Lung (tissue), 12 donors: ENCODE measurements around the gene ITGA5. TPM values are rescaled to one million over a fixed set of nuclear protein-coding genes. Genes with fewer than 3 reads are reported as not detected.

ENCODE experiments used
- ATAC-seq: fragments of 200-7000 bp; cut with Tn5 transposase; one replicate; pipeline ENCODE4 v1.9.1; 2020; ENCODE audit warnings: moderate number of reproducible peaks; ENCODE audit not compliant: insufficient read depth, low FRiP score
- DNase-seq, 3 donors: peaks; one replicate each; pipeline ENCODE4 v3.0.0-alpha.2; 2013 to 2017
- H3K27ac ChIP-seq, 2 donors: one replicate each; pipeline ENCODE4 v1.5.1; 2013; ENCODE audit warnings: mild to moderate bottlenecking in 2 of 2, moderate library complexity in 2 of 2, control low read depth in 1 of 2, inconsistent platforms in 1 of 2, low read depth in 1 of 2, low read length in 1 of 2
- H3K27me3 ChIP-seq, 3 donors: one replicate each; pipeline ENCODE4 v1.5.1; 2013; ENCODE audit warnings: low read length in 2 of 3; ENCODE audit not compliant: control insufficient read depth in 3 of 3, insufficient read depth in 3 of 3
- H3K36me3 ChIP-seq, 4 donors: one replicate each; pipeline ENCODE4 v1.5.1; 2013; ENCODE audit warnings: low read length in 4 of 4, mild to moderate bottlenecking in 1 of 4, moderate library complexity in 1 of 4; ENCODE audit not compliant: control insufficient read depth in 4 of 4, insufficient read depth in 4 of 4
- H3K4me1 ChIP-seq, 5 donors: one replicate each; pipeline ENCODE4 v1.5.1; 2013; ENCODE audit warnings: low read length in 5 of 5, mild to moderate bottlenecking in 2 of 5, moderate library complexity in 1 of 5; ENCODE audit not compliant: control insufficient read depth in 5 of 5, insufficient read depth in 5 of 5
- H3K4me3 ChIP-seq: one replicate; pipeline ENCODE4 v1.5.1; 2013; ENCODE audit warnings: mild to moderate bottlenecking, control low read depth, moderate library complexity
- H3K9ac ChIP-seq, 2 donors: one replicate each; pipeline ENCODE4 v1.5.1; 2013; ENCODE audit warnings: low read length in 2 of 2, control low read depth in 1 of 2; ENCODE audit not compliant: insufficient read depth in 1 of 2
- H3K9me3 ChIP-seq, 4 donors: one replicate each; pipeline ENCODE4 v1.5.1; 2013; ENCODE audit warnings: low read length in 3 of 4, mild to moderate bottlenecking in 1 of 4, moderate library complexity in 1 of 4; ENCODE audit not compliant: control insufficient read depth in 4 of 4, insufficient read depth in 3 of 4
- WGBS, 2 donors: extraction: QIAGEN DNeasy Blood & Tissue Kit; methylation state at CpG; one replicate each; pipeline ENCODE4 v1.1.7; 2013; 5-methylcytosine and 5-hydroxymethylcytosine counted together
- polyA plus RNA-seq, 2 donors: library from polyadenylated mRNA; stranded (reverse); fragments of 200-250 nt; gene quantifications; one replicate each; pipeline ENCODE4 v1.2.1, GENCODE V29; 2013
- total RNA-seq, 2 donors: library from RNA; depleted of rRNA in 1 of 2; stranded (reverse); fragments of >200 nt in 1 of 2; gene quantifications; one replicate each; pipeline ENCODE4 v1.2.1, GENCODE V29; 2014 to 2021
- TF ChIP-seq, protein P1 (sequence below): IDR thresholded peaks from 2 replicates; pipeline ENCODE4 v1.5.1; 2012; ENCODE audit warnings: mild to moderate bottlenecking; ENCODE audit errors: control extremely low read depth, extremely low read depth
- donor health status: control.
- donor health status: control.
- donor health status: Bipolar disorder and iron deficiency.
- donor health status: healthy.
- donor health status: DM: yes; HTN: yes; CAD: no.

Gene ITGA5
- total and polyA plus RNA-seq, 4 donors: 39.8 to 134 (median 101) TPM

DNA sequence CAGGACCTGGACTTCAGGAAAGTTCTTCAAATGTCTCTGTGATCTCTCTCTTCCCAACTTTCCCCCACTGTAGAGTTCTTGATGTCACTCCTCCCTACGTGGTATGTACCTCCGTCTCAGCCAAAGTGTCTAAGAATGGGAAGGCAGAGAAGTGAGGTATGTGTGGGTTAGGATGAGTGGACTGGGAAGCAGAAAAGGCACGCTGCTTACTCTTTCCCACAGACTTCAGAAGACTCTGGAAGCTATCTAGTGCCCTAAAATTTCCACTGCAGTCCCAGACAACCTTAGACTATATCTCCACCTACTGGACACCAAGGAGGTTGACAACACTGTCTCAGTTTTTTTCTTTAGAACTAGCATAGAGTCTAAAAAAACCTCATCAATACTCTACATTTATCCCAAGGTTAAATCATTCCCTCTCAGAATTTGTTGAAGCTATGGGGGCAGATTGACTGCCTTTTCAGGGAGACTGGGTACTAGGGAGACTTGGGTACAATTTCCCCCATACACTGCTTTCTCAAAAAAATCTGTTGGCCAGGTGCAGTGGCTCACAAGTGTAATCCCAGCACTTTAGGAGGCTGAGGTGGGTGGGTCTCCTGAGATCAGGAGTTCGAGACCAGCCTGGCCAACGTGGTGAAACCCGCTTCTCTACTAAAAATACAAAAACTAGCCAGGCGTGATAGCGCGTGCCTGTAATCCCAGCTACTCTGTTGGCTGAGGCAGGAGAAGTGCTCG, 20.6 kb upstream of the ITGA5 start:
- Histone ChIP-seq H3K27ac (no peak overlapping the region), H3K36me3 (no peaks in the 10 kb centered on the region), H3K4me1 (peaks cover 0 to 4% (median 0%) of the 10 kb centered on the region in 5 donors), H3K4me3 (no peak overlapping the region), H3K9ac (no peak overlapping the region), H3K27me3 (peaks cover 0 to 3% (median 0%) of the 10 kb centered on the region in 3 donors), H3K9me3 (no peaks in the 10 kb centered on the region)
- whole genome bisulfite sequencing, 2 donors: 45 to 51% methylated on average over 10 of the region's 10 CpGs
- DNase-seq: peak in 2 of 3 donors; percentile 73 to 78
- ATAC-seq: peak; percentile 86
- TF ChIP-seq, protein P1, sequence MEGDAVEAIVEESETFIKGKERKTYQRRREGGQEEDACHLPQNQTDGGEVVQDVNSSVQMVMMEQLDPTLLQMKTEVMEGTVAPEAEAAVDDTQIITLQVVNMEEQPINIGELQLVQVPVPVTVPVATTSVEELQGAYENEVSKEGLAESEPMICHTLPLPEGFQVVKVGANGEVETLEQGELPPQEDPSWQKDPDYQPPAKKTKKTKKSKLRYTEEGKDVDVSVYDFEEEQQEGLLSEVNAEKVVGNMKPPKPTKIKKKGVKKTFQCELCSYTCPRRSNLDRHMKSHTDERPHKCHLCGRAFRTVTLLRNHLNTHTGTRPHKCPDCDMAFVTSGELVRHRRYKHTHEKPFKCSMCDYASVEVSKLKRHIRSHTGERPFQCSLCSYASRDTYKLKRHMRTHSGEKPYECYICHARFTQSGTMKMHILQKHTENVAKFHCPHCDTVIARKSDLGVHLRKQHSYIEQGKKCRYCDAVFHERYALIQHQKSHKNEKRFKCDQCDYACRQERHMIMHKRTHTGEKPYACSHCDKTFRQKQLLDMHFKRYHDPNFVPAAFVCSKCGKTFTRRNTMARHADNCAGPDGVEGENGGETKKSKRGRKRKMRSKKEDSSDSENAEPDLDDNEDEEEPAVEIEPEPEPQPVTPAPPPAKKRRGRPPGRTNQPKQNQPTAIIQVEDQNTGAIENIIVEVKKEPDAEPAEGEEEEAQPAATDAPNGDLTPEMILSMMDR: peak; percentile 87

DNA sequence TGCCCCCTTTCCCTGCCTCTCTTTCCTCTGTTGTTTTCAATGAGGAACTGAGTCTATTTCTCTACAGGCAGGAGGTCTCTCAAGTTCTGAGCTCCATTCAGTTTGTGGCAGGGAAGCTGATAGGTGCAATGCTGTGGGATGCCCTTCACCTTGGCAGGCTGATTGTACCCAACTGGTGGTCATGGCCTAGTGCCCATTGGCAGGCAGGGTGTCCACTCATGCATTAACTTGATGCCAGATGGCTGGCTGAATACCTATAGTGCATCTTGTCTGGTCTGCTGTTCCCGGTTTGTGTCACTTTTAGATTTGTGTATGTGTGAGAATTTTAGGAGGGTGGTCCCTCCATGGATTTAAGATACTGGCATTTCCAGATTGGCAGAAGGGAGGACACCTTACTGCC, 20.0 kb upstream of the ITGA5 start:
- 88 to 95% methylated on average over 1 of the region's 1 CpG for WGBS, 2 donors
- H3K27ac ChIP-seq: no peak overlapping the region
- no peak overlapping the region for H3K4me3 ChIP-seq
- H3K27me3 ChIP-seq: peaks cover 0 to 3% (median 0%) of the 10 kb centered on the region in 3 donors
- H3K36me3 ChIP-seq: no peaks in the 10 kb centered on the region
- TF ChIP-seq, protein P1: no peak
- no peak overlapping the region for H3K9ac ChIP-seq
- H3K9me3 ChIP-seq: no peaks in the 10 kb centered on the region
- DNase-seq (no peak), ATAC-seq (no peak)
- peaks cover 0 to 4% (median 0%) of the 10 kb centered on the region in 5 donors for H3K4me1 ChIP-seq

DNA sequence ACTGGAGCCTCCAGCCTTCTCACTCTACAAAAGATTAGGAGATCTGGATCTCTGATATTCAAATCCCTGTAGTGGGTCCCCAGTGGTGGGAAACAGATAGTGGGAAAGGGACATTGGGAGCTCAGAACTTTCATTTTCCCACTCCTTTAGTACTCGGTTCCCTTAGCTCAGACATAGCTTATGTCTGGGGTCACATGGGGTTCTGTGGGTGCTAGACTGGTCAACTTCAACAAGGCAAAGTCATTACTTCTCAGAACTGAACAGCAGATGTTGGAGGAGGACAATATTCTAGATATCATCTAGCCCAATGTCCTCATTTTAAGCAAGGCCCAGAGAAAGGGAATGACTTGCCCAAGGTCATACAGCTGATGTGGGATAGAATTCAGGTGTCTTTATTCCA, 19.5 kb upstream of the ITGA5 start:
- peaks cover 0 to 3% (median 0%) of the 10 kb centered on the region in 3 donors for H3K27me3 ChIP-seq
- DNase-seq: no peak
- ATAC-seq: no peak
- no peak overlapping the region for H3K4me3 ChIP-seq
- H3K4me1 ChIP-seq: peaks cover 0 to 4% (median 0%) of the 10 kb centered on the region in 5 donors
- 65 to 90% methylated on average over 1 of the region's 1 CpG for WGBS, 2 donors
- no peaks in the 10 kb centered on the region for H3K9me3 ChIP-seq
- no peaks in the 10 kb centered on the region for H3K36me3 ChIP-seq
- TF ChIP-seq, protein P1: no peak
- no peak overlapping the region for H3K9ac ChIP-seq
- H3K27ac ChIP-seq: no peak overlapping the region
